Heart left ventricle (tissue), 16 donors: Measurements from ENCODE around the gene TRIM25. TPM values are rescaled to one million over a fixed set of nuclear protein-coding genes. Genes with fewer than 3 reads are reported as not detected.
A peak's percentile ranks its signal among the peaks of the same experiment; 100 is the strongest.

ENCODE experiments used
- ATAC-seq, 4 donors: fragments of 200-7000 bp; cut with Tn5 transposase; one replicate each; pipeline ENCODE4 v1.9.1; 2020 to 2022; ENCODE audit warnings: moderate library complexity in 4 of 4, mild to moderate bottlenecking in 3 of 4, moderate number of reproducible peaks in 1 of 4
- DNase-seq, 5 donors: peaks; one replicate each; pipeline ENCODE4 v3.0.0-alpha.2; 2020
- H3K27ac ChIP-seq, 12 donors: fragments of 200-600 bp; sonication (generic) in 4 of 12; one replicate each; pipeline versions ENCODE4 v1.5.0 to v1.8.0; 2016 to 2022; ENCODE audit warnings: mild to moderate bottlenecking in 2 of 12
- H3K27me3 ChIP-seq, 9 donors: fragments of 200-600 bp; sonication (generic) in 2 of 9; one replicate each; pipeline versions ENCODE4 v1.5.1 to v1.8.0; 2016 to 2022; ENCODE audit warnings: mild to moderate bottlenecking in 3 of 9
- H3K36me3 ChIP-seq, 9 donors: fragments of 200-600 bp; sonication (generic) in 2 of 9; one replicate each; pipeline versions ENCODE4 v1.5.0 to v1.8.0; 2018 to 2022; ENCODE audit warnings: mild to moderate bottlenecking in 2 of 9
- H3K4me1 ChIP-seq, 12 donors: fragments of 200-600 bp; sonication (generic) in 4 of 12; one replicate each; pipeline versions ENCODE4 v1.5.0 to v1.8.0; 2016 to 2022; ENCODE audit warnings: mild to moderate bottlenecking in 3 of 12
- H3K4me3 ChIP-seq, 12 donors: fragments of 200-600 bp; sonication (generic) in 4 of 12; one replicate each; pipeline versions ENCODE4 v1.5.0 to v1.8.0; 2017 to 2022; ENCODE audit warnings: mild to moderate bottlenecking in 9 of 12, moderate library complexity in 4 of 12
- H3K9me3 ChIP-seq, 12 donors: fragments of 200-600 bp; sonication (generic) in 4 of 12; one replicate each; pipeline versions ENCODE4 v1.5.0 to v1.8.0; 2016 to 2022; ENCODE audit warnings: mild to moderate bottlenecking in 1 of 12
- CTCF ChIP-seq, 12 donors: fragments of 200-600 bp; sonication (generic) in 4 of 12; IDR thresholded peaks; one replicate each; pipeline versions ENCODE4 v1.5.0 to v1.8.0; 2018 to 2022; ENCODE audit warnings: antibody characterized with exemption in 12 of 12, mild to moderate bottlenecking in 5 of 12
- POLR2A ChIP-seq, 2 donors: fragments of 450-650 bp; IDR thresholded peaks; one replicate each; pipeline ENCODE4 v1.6.1; 2017; ENCODE audit warnings: antibody characterized with exemption in 2 of 2, mild to moderate bottlenecking in 2 of 2, moderate library complexity in 2 of 2
- WGBS, 4 donors: extraction: QIAGEN DNeasy Blood & Tissue Kit in 2 of 4; methylation state at CpG; one replicate each; pipeline versions ENCODE4 v1.1.5 to v1.1.7; 2013 to 2018; 5-methylcytosine and 5-hydroxymethylcytosine counted together
- intact Hi-C, 10 donors: fragments of 100-400 bp; cut with DNase I; formaldehyde crosslinking; loops; one replicate each; pipeline versions ENCODE4 v1.11.1 to v1.14.2; 2022
- polyA plus RNA-seq, 2 donors: library from polyadenylated mRNA; stranded (reverse); fragments of 200-250 nt; gene quantifications; one replicate each; pipeline ENCODE4 v1.2.3, GENCODE V29; 2013
- total RNA-seq, 9 donors: library from RNA; depleted of rRNA in 2 of 9; stranded (reverse); fragments of >200 nt in 2 of 9; fragmentation: NEBNext Ultra II Directional in 3 of 9; extraction: Animal tissue kit (Norgen Biotek cat#: 25700) in 3 of 9; gene quantifications; one replicate each; pipeline versions ENCODE4 v1.1.0 to v1.2.4, GENCODE V29; 2016 to 2023
- donor health status: ischemic (EF 13 %, LVEDD 7.1; RV severe dilation, severe dysfunction).
- donor health status: healthy with polysubstance abuse.
- donor health status: DM: no; HTN: yes; CAD: no.
- donor health status: DM: no; HTN: no; CAD: no.
- donor health status: ischemic (EF 25% LVEDD 6.9; RV normal size, moderate dysfunction).
- donor health status: ischemic (EF 25% LVEDD 5.7; RV mildly dilated, moderate dysfunction).
- donor health status: healthy.
- donor health status: DM: yes; HTN: yes; CAD: no.
- donor health status: ischemic (EF 35%, LVEDD 5.7; RV mildly dilated, moderate dysfunction).
- donor health status: nonischemic (EF 11% LVEDD 7.7; RV severe dilation, severe dysfunction).
- donor health status: DM: yes; HTN: yes; CAD: no.
- donor health status: PGD.
- donor health status: ischemic (EF 29% LVEDD 5.4; RV normal size, mild dysfunction).
- donor health status: nonischemic (EF 23%, LVEDD 6.1; RV moderate dilation, normal function).

TRIM25 gene
- total and polyA plus RNA-seq, 11 donors: 9.2 to 55.9 (median 14.9) TPM

GRCh38 chr17:56866076-56866475 is 47.8 kb downstream of the TRIM25 start:
- no peak overlapping the region for H3K4me3 ChIP-seq
- peaks cover 0 to 50% (median 32%) of the 10 kb centered on the region in 9 donors for H3K36me3 ChIP-seq
- H3K4me1 ChIP-seq: no peaks in the 10 kb centered on the region
- H3K27me3 ChIP-seq: no peaks in the 10 kb centered on the region
- DNase-seq (no peak), ATAC-seq (no peak)
- no peak for TF ChIP-seq CTCF (IDR thresholded peaks at IDR 0.05)
- no peak for TF ChIP-seq POLR2A (IDR thresholded peaks at IDR 0.05)
- intact Hi-C loops: no loop called here
- 93 to 95% (median 94%) methylated on average over 5 of the region's 5 CpGs for WGBS, 4 donors
- no peak overlapping the region for H3K27ac ChIP-seq
- no peaks in the 10 kb centered on the region for H3K9me3 ChIP-seq

GRCh38 chr17:56863974-56864373 is 49.9 kb downstream of the TRIM25 start:
- TF ChIP-seq POLR2A (IDR thresholded peaks at IDR 0.05) (no peak), CTCF (IDR thresholded peaks at IDR 0.05) (no peak)
- intact Hi-C loops: no loop called here
- ATAC-seq: no peak
- H3K27me3 ChIP-seq: no peaks in the 10 kb centered on the region
- WGBS, 4 donors: 69 to 91% (median 83%) methylated on average over 3 of the region's 3 CpGs
- no peak overlapping the region for H3K27ac ChIP-seq
- H3K9me3 ChIP-seq: no peaks in the 10 kb centered on the region
- H3K4me1 ChIP-seq: no peaks in the 10 kb centered on the region
- H3K36me3 ChIP-seq: peaks cover 0 to 71% (median 48%) of the 10 kb centered on the region in 9 donors
- no peak for DNase-seq
- H3K4me3 ChIP-seq: no peak overlapping the region

- Histone ChIP-seq H3K27me3 (no peaks in the 10 kb centered on the region), H3K9me3 (no peaks in the 10 kb centered on the region), H3K27ac (no peak overlapping the region), H3K4me3 (no peak overlapping the region), H3K36me3 (peaks cover 0 to 90% (median 59%) of the 10 kb centered on the region in 9 donors), H3K4me1 (no peaks in the 10 kb centered on the region)
- no peak for DNase-seq
- intact Hi-C loops: no loop called here
- no peak for ATAC-seq
- TF ChIP-seq POLR2A (IDR thresholded peaks at IDR 0.05) (no peak), CTCF (IDR thresholded peaks at IDR 0.05) (no peak)
- WGBS, 4 donors: 93 to 97% (median 94%) methylated on average over 3 of the region's 3 CpGs
These were observed 52.0 kb downstream of the TRIM25 start for GRCh38 chr17:56861899-56862298.

GRCh38 chr17:56851008-56851407 is 62.8 kb downstream of the TRIM25 start:
- Histone ChIP-seq H3K4me1 (peaks cover 0 to 9% (median 0%) of the 10 kb centered on the region in 12 donors), H3K4me3 (no peak overlapping the region), H3K36me3 (peaks cover 0 to 69% (median 48%) of the 10 kb centered on the region in 9 donors), H3K27me3 (no peaks in the 10 kb centered on the region), H3K9me3 (no peaks in the 10 kb centered on the region), H3K27ac (peak overlapping the region in 5 of 12 donors; percentile 15 to 62 (median 20))
- WGBS, 4 donors: 56 to 69% (median 66%) methylated on average over 3 of the region's 3 CpGs
- intact Hi-C loops: no loop called here
- ATAC-seq: no peak
- TF ChIP-seq POLR2A (IDR thresholded peaks at IDR 0.05) (no peak), CTCF (IDR thresholded peaks at IDR 0.05) (no peak)
- DNase-seq: no peak
